IMR-90 (cell line): ENCODE data around the gene OCLN. TPM values are rescaled to one million over a fixed set of nuclear protein-coding genes. Genes with fewer than 3 reads are reported as not detected.
A peak's percentile ranks its signal among the peaks of the same experiment; 100 is the strongest.

Experiments
- ATAC-seq: fragments of 200-7000 bp; cut with Tn5 transposase; 2 replicates; pipeline ENCODE4 v1.9.1; 2020; ENCODE audit warnings: low read depth, mild to moderate bottlenecking, moderate library complexity
- BruUV-seq: library from RNA; stranded (reverse); fragments of 400-500 nt; replicated peaks from 2 replicates; lab custom pipeline; 2021; lab: Mats Ljungman, UMichigan
- CTCF ChIA-PET: fragments of 300-600 bp; formaldehyde crosslinking; extraction: SDS; loops from one replicate; lab custom pipeline; 2021; ENCODE audit warnings: antibody characterized with exemption; lab: Yijun Ruan, JAX
- POLR2A ChIA-PET: fragments of 300-600 bp; sonication (Branson Sonifier 250); formaldehyde crosslinking; loops from one replicate; lab custom pipeline; 2022; ENCODE audit warnings: antibody characterized with exemption; ENCODE audit not compliant: unreplicated experiment; lab: Charles Lee
- DNase-seq: peaks from one replicate; pipeline ENCODE4 v3.0.0; 2013
- H2AFZ ChIP-seq: replicated peaks from 2 replicates; pipeline ENCODE3; 2013; ENCODE audit warnings: low read length, mild to moderate bottlenecking; ENCODE audit not compliant: poor library complexity
- H2AK5ac ChIP-seq: 2 replicates; pipeline ENCODE4 v1.6.1; 2013; ENCODE audit warnings: low read depth, low read length, inconsistent platforms
- H2AK9ac ChIP-seq: replicated peaks from 2 replicates; pipeline ENCODE3; 2013; ENCODE audit warnings: mild to moderate bottlenecking, low read depth, low read length, moderate library complexity; ENCODE audit not compliant: poor library complexity
- H2BK120ac ChIP-seq: 2 replicates; pipeline ENCODE4 v1.6.1; 2013; ENCODE audit warnings: low read depth, low read length, inconsistent platforms
- H2BK15ac ChIP-seq: 3 replicates; pipeline ENCODE4 v1.6.1; 2013; ENCODE audit warnings: low read depth, low read length, inconsistent platforms
- H2BK20ac ChIP-seq: 2 replicates; pipeline ENCODE4 v1.6.1; 2013; ENCODE audit warnings: low read depth, mild to moderate bottlenecking, inconsistent platforms, low read length, moderate library complexity
- H2BK5ac ChIP-seq: 2 replicates; pipeline ENCODE4 v1.6.1; 2013; ENCODE audit warnings: mild to moderate bottlenecking, low read depth, low read length, inconsistent platforms; ENCODE audit not compliant: poor library complexity, severe bottlenecking
- H3K14ac ChIP-seq: replicated peaks from 2 replicates; pipeline ENCODE4 v1.6.1; 2013; ENCODE audit warnings: low read depth, low read length, inconsistent platforms
- H3K18ac ChIP-seq: 2 replicates; pipeline ENCODE4 v1.6.1; 2013; ENCODE audit warnings: low read depth, low read length, control low read depth
- H3K23ac ChIP-seq: 2 replicates; pipeline ENCODE4 v1.6.1; 2013; ENCODE audit warnings: low read depth, low read length, inconsistent platforms
- H3K27ac ChIP-seq: 2 replicates; pipeline ENCODE4 v1.5.1; 2013; ENCODE audit warnings: mild to moderate bottlenecking, control low read depth, low read length; ENCODE audit not compliant: insufficient read depth
- H3K27me3 ChIP-seq: 2 replicates; pipeline ENCODE4 v1.6.1; 2013; ENCODE audit warnings: low read length; ENCODE audit not compliant: control insufficient read depth, insufficient read depth
- H3K36me3 ChIP-seq: 2 replicates; pipeline ENCODE4 v1.6.1; 2013; ENCODE audit warnings: low read length, mixed read lengths; ENCODE audit not compliant: control insufficient read depth, insufficient read depth
- H3K4ac ChIP-seq: 2 replicates; pipeline ENCODE4 v1.6.1; 2013; ENCODE audit warnings: low read depth, low read length, inconsistent platforms
- H3K4me1 ChIP-seq: 2 replicates; pipeline ENCODE4 v1.6.1; 2013; ENCODE audit warnings: low read length, mixed read lengths; ENCODE audit not compliant: control insufficient read depth, insufficient read depth
- H3K4me2 ChIP-seq: 2 replicates; pipeline ENCODE4 v1.6.1; 2013; ENCODE audit warnings: low read depth, mild to moderate bottlenecking, control low read depth, low read length, moderate library complexity
- H3K4me3 ChIP-seq: 2 replicates; pipeline ENCODE4 v1.5.1; 2013; ENCODE audit warnings: low read depth, mild to moderate bottlenecking, control low read depth, low read length, moderate library complexity; ENCODE audit not compliant: insufficient read depth
- H3K56ac ChIP-seq: 2 replicates; pipeline ENCODE4 v1.6.1; 2013; ENCODE audit warnings: low read length, inconsistent platforms; ENCODE audit not compliant: insufficient read depth; ENCODE audit errors: extremely low read depth
- H3K79me1 ChIP-seq, 2 experiments: 2 replicates each; pipeline ENCODE4 v1.6.1; 2013; ENCODE audit warnings: low read length in 2 of 2, inconsistent platforms in 1 of 2, low read depth in 1 of 2
- H3K9ac ChIP-seq: 2 replicates; pipeline ENCODE4 v1.6.1; 2013; ENCODE audit warnings: low read depth, low read length, control low read depth
- H3K9me1 ChIP-seq: 2 replicates; pipeline ENCODE4 v1.6.1; 2013; ENCODE audit warnings: low read length, inconsistent platforms; ENCODE audit not compliant: insufficient read depth
- H3K9me3 ChIP-seq: 2 replicates; pipeline ENCODE4 v1.6.1; 2013; ENCODE audit warnings: low read length; ENCODE audit not compliant: control insufficient read depth, insufficient read depth
- H4K20me1 ChIP-seq: 2 replicates; pipeline ENCODE4 v1.6.1; 2013; ENCODE audit warnings: low read length, inconsistent platforms; ENCODE audit not compliant: insufficient read depth
- H4K5ac ChIP-seq: 2 replicates; pipeline ENCODE4 v1.6.1; 2013; ENCODE audit warnings: mild to moderate bottlenecking, low read depth, low read length, control low read depth
- H4K8ac ChIP-seq, 2 experiments: 2 replicates each; pipeline ENCODE4 v1.6.1; 2013; ENCODE audit warnings: low read depth in 2 of 2, low read length in 2 of 2, control low read depth in 1 of 2, inconsistent platforms in 1 of 2
- H4K91ac ChIP-seq: 2 replicates; pipeline ENCODE4 v1.6.1; 2013; ENCODE audit warnings: low read depth, low read length, inconsistent platforms; ENCODE audit not compliant: insufficient read depth
- BHLHE40 ChIP-seq: fragments of 150-350 bp; IDR thresholded peaks from 2 replicates; pipeline ENCODE4 v1.6.1; 2016; ENCODE audit warnings: mild to moderate bottlenecking, low read depth, low read length
- CEBPB ChIP-seq: IDR thresholded peaks from 2 replicates; pipeline ENCODE4 v1.6.1; 2012; ENCODE audit warnings: low read depth, low read length, improper control_type of control experiment
- CHD1 ChIP-seq: IDR thresholded peaks from 2 replicates; pipeline ENCODE4 v1.6.1; 2012; ENCODE audit warnings: low read depth, low read length, improper control_type of control experiment
- FOS ChIP-seq: fragments of 150-350 bp; IDR thresholded peaks from 2 replicates; pipeline ENCODE4 v1.6.1; 2016; ENCODE audit warnings: low read depth, low read length
- MAFK ChIP-seq: IDR thresholded peaks from 2 replicates; pipeline ENCODE4 v1.6.1; 2012; ENCODE audit warnings: low read depth, low read length, improper control_type of control experiment
- MAZ ChIP-seq: IDR thresholded peaks from 2 replicates; pipeline ENCODE4 v1.6.1; 2012; ENCODE audit warnings: low read depth, mild to moderate bottlenecking, low read length, improper control_type of control experiment, moderate library complexity, borderline replicate concordance
- MXI1 ChIP-seq: IDR thresholded peaks from 2 replicates; pipeline ENCODE4 v1.6.1; 2012; ENCODE audit warnings: low read depth, mild to moderate bottlenecking, low read length, moderate library complexity, borderline replicate concordance
- NFE2L2 ChIP-seq: fragments of 150-350 bp; IDR thresholded peaks from 2 replicates; pipeline ENCODE4 v1.6.1; 2016; ENCODE audit warnings: low read depth, mild to moderate bottlenecking, low read length
- RAD21 ChIP-seq: IDR thresholded peaks from 2 replicates; pipeline ENCODE4 v1.6.1; 2012; ENCODE audit warnings: low read length, improper control_type of control experiment
- RCOR1 ChIP-seq: IDR thresholded peaks from 2 replicates; pipeline ENCODE4 v1.6.1; 2012; ENCODE audit warnings: mild to moderate bottlenecking, low read length, improper control_type of control experiment; ENCODE audit not compliant: insufficient replicate concordance
- RFX5 ChIP-seq: IDR thresholded peaks from 2 replicates; pipeline ENCODE4 v1.8.0; 2012; ENCODE audit warnings: low read depth, mild to moderate bottlenecking, low read length, moderate library complexity
- SMC3 ChIP-seq: fragments of 150-350 bp; IDR thresholded peaks from 2 replicates; pipeline ENCODE4 v1.6.1; 2016; ENCODE audit warnings: low read depth, mild to moderate bottlenecking, antibody characterized with exemption, low read length, moderate library complexity
- WGBS, 2 experiments: methylation state at CpG; one replicate each; pipeline versions ENCODE4 v1.1.5 to v1.1.7; 2013; ENCODE audit warnings: missing lambda C conversion rate in 2 of 2; ENCODE audit not compliant: insufficient read length in 1 of 2; ENCODE audit errors: extremely low coverage in 2 of 2; 5-methylcytosine and 5-hydroxymethylcytosine counted together
- dilution Hi-C: fragments of 300-500 bp; cut with HindIII; formaldehyde crosslinking; loops from one replicate; pipeline ENCODE4 v1.14.3; 2018; ENCODE audit warnings: low sequenced_read_pairs; ENCODE audit not compliant: unreplicated experiment
- in situ Hi-C: fragments of 300-500 bp; cut with MboI; formaldehyde crosslinking; loops from 3 replicates; pipeline ENCODE4 v1.14.3; 2019; ENCODE audit warnings: low sequenced_read_pairs, inconsistent platforms, mixed read lengths
- intact Hi-C: fragments of 100-400 bp; cut with micrococcal nuclease; formaldehyde crosslinking; loops from 2 replicates; pipeline ENCODE4 v1.10.0; 2022
- polyA plus RNA-seq, 3 experiments: library from polyadenylated mRNA; depleted of rRNA; stranded (reverse); fragments of >200 nt; gene quantifications; 2 replicates each; pipeline ENCODE4 v1.2.3, GENCODE V29; 2012; ENCODE audit warnings: low replicate concordance in 1 of 3
- total RNA-seq: library from RNA; depleted of rRNA; stranded (reverse); fragments of >200 nt; gene quantifications from 2 replicates; pipeline ENCODE4 v1.2.3, GENCODE V29; 2012
- TF ChIP-seq, protein P1 (sequence below): conservative IDR thresholded peaks from 2 replicates; pipeline ENCODE4 v1.5.1; 2012; ENCODE audit warnings: mild to moderate bottlenecking, low read depth, low read length, improper control_type of control experiment
- TF ChIP-seq, protein P2 (sequence below): fragments of 150-350 bp; IDR thresholded peaks from 2 replicates; pipeline ENCODE4 v1.6.1; 2017; ENCODE audit warnings: mild to moderate bottlenecking, antibody characterized with exemption, low read length, low read depth
- TF ChIP-seq, protein P3 (sequence below): fragments of 150-350 bp; IDR thresholded peaks from 2 replicates; pipeline ENCODE4 v1.6.1; 2016; ENCODE audit warnings: low read depth, mild to moderate bottlenecking, low read length, moderate library complexity, borderline replicate concordance

Gene OCLN
- total and polyA plus RNA-seq, 2 of the 4 experiments (the other 2 are of a cell fraction), result 0.72 to 0.99 TPM

DNA sequence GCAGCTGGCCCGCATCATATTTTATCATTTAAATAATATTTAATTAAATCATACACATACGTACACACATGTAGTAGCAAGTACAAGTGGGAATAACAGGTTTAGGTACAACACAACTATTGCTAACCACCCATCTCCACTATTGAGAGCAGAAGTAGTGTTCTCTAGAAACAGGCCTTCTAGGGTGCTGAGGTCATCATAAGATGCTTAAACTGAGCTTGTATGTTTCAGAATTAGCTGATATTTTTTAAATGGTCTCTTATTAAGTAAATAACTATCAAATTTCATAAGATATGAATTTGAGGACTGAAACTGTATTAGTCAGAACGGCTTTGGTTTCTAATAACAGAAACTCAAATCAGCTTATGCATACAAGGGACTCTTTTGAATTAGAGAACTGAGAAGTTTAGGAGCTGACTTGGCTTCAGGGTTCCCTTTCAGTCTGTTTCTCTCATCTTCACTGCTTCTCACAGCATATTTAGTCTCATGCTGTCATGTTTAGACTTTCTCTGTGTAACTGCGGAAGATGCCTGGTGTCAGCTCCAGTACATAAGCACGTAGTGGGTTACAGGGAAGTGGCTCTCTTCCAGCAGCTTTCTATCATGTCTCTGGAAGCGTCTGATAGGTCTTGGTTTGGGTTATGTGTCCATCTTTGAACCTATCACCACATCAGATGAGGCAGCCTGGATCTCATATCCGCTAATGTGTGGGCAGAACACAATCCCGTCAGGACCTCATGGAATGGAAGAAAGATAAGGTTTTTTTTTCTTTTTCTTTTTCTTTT, 25.0 kb upstream of the OCLN start:
- Histone ChIP-seq H3K9me1 (no peaks in the 10 kb centered on the region), H4K5ac (no peak overlapping the region), H2AK5ac (no peak overlapping the region), H4K8ac (no peak overlapping the region), H2BK120ac (no peak overlapping the region), H3K9ac (no peak overlapping the region), H3K4ac (no peak overlapping the region), H4K91ac (no peak overlapping the region), H3K4me1 (no peaks in the 10 kb centered on the region), H3K56ac (no peak overlapping the region), H3K27me3 (no peaks in the 10 kb centered on the region; the same call in 1 of the 2 replicates), H3K14ac (peak overlapping the region; percentile 41; the same call in 1 of the 2 replicates), H2BK20ac (no peak overlapping the region), H2AFZ (peak overlapping the region; percentile 75), H3K79me1 (no peaks in the 10 kb centered on the region), H4K20me1 (no peaks in the 10 kb centered on the region), H3K4me2 (peak overlapping the region; percentile 62), H2BK5ac (no peak overlapping the region), H3K18ac (no peak overlapping the region), H2AK9ac (no peak overlapping the region), H2BK15ac (no peak overlapping the region), H3K36me3 (no peaks in the 10 kb centered on the region), H3K27ac (no peak overlapping the region), H3K4me3 (no peak overlapping the region), H3K9me3 (no peaks in the 10 kb centered on the region), H3K23ac (no peak overlapping the region)
- WGBS, 2 experiments, result no CpG with 5 or more reads among the region's 8 CpGs
- no TSS peak for BruUV-seq
- dilution Hi-C loops (no loop called here), intact Hi-C loops (no loop called here), in situ Hi-C loops (no loop called here)
- peak; percentile 10 for DNase-seq
- ChIA-PET CTCF (interaction anchor here (1.9 kb wide), 1 partner anchor 8 kb away, joined by 6 read pairs; no protein-coding TSS in a partner anchor), POLR2A (no interaction called here)
- peak; percentile 35 for ATAC-seq
- no peak for TF ChIP-seq CEBPB
- TF ChIP-seq SMC3, result no peak
- no peak for TF ChIP-seq RFX5
- no peak for TF ChIP-seq RAD21
- TF ChIP-seq NFE2L2, result no peak
- TF ChIP-seq RCOR1, result no peak
- no peak for TF ChIP-seq MXI1
- no peak for TF ChIP-seq MAZ
- TF ChIP-seq, protein P1, sequence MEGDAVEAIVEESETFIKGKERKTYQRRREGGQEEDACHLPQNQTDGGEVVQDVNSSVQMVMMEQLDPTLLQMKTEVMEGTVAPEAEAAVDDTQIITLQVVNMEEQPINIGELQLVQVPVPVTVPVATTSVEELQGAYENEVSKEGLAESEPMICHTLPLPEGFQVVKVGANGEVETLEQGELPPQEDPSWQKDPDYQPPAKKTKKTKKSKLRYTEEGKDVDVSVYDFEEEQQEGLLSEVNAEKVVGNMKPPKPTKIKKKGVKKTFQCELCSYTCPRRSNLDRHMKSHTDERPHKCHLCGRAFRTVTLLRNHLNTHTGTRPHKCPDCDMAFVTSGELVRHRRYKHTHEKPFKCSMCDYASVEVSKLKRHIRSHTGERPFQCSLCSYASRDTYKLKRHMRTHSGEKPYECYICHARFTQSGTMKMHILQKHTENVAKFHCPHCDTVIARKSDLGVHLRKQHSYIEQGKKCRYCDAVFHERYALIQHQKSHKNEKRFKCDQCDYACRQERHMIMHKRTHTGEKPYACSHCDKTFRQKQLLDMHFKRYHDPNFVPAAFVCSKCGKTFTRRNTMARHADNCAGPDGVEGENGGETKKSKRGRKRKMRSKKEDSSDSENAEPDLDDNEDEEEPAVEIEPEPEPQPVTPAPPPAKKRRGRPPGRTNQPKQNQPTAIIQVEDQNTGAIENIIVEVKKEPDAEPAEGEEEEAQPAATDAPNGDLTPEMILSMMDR, result no peak
- TF ChIP-seq CHD1, result no peak
- TF ChIP-seq, protein P2, sequence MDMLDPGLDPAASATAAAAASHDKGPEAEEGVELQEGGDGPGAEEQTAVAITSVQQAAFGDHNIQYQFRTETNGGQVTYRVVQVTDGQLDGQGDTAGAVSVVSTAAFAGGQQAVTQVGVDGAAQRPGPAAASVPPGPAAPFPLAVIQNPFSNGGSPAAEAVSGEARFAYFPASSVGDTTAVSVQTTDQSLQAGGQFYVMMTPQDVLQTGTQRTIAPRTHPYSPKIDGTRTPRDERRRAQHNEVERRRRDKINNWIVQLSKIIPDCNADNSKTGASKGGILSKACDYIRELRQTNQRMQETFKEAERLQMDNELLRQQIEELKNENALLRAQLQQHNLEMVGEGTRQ, result no peak
- TF ChIP-seq, protein P3, sequence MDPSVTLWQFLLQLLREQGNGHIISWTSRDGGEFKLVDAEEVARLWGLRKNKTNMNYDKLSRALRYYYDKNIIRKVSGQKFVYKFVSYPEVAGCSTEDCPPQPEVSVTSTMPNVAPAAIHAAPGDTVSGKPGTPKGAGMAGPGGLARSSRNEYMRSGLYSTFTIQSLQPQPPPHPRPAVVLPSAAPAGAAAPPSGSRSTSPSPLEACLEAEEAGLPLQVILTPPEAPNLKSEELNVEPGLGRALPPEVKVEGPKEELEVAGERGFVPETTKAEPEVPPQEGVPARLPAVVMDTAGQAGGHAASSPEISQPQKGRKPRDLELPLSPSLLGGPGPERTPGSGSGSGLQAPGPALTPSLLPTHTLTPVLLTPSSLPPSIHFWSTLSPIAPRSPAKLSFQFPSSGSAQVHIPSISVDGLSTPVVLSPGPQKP, result no peak
- no peak for TF ChIP-seq MAFK
- TF ChIP-seq FOS, result no peak
- TF ChIP-seq BHLHE40, result no peak
